Glutamatergic neuron (in vitro differentiated cells): Measurements from ENCODE around the gene LAMA3. TPM values are rescaled to one million over a fixed set of nuclear protein-coding genes. Genes with fewer than 3 reads are reported as not detected.

Experiments used
- DNase-seq: peaks from one replicate; pipeline ENCODE4 v3.0.0; 2022
- H3K27ac Mint-ChIP-seq: one replicate; pipeline ENCODE4 v1.8.0; 2020; ENCODE audit warnings: mild to moderate bottlenecking, mixed read lengths, inconsistent platforms; ENCODE audit not compliant: unreplicated experiment
- H3K27me3 Mint-ChIP-seq: one replicate; pipeline ENCODE4 v1.8.0; 2020; ENCODE audit warnings: mild to moderate bottlenecking, moderate library complexity, mixed read lengths, inconsistent platforms; ENCODE audit not compliant: unreplicated experiment
- H3K36me3 Mint-ChIP-seq: one replicate; pipeline ENCODE4 v1.8.0; 2020; ENCODE audit warnings: mild to moderate bottlenecking, mixed read lengths, inconsistent platforms; ENCODE audit not compliant: unreplicated experiment
- H3K4me1 Mint-ChIP-seq: one replicate; pipeline ENCODE4 v1.8.0; 2020; ENCODE audit warnings: mild to moderate bottlenecking, low read depth, mixed read lengths, inconsistent platforms; ENCODE audit not compliant: unreplicated experiment
- H3K4me3 Mint-ChIP-seq: one replicate; pipeline ENCODE4 v1.8.0; 2020; ENCODE audit warnings: mild to moderate bottlenecking, mixed read lengths, inconsistent platforms; ENCODE audit not compliant: unreplicated experiment
- H3K9me3 Mint-ChIP-seq: one replicate; pipeline ENCODE4 v1.8.0; 2020; ENCODE audit warnings: mild to moderate bottlenecking, moderate library complexity, mixed read lengths, inconsistent platforms; ENCODE audit not compliant: unreplicated experiment
- total RNA-seq: library from RNA; stranded (reverse); fragmentation: NEBNext Ultra II Directional; extraction: Animal tissue kit (Norgen Biotek cat#: 25700); gene quantifications from one replicate; pipeline ENCODE4 v1.2.1, GENCODE V29; 2021; ENCODE audit not compliant: unreplicated experiment
- TF ChIP-seq, protein P1 (sequence below): fragments of 200-600 bp; sonication (generic); IDR thresholded peaks from one replicate; pipeline ENCODE4 v1.5.0; 2021; ENCODE audit not compliant: partially characterized antibody, unreplicated experiment

LAMA3 gene
- total RNA-seq, 1 donor from 2014 or later: 2.1 TPM

DNA sequence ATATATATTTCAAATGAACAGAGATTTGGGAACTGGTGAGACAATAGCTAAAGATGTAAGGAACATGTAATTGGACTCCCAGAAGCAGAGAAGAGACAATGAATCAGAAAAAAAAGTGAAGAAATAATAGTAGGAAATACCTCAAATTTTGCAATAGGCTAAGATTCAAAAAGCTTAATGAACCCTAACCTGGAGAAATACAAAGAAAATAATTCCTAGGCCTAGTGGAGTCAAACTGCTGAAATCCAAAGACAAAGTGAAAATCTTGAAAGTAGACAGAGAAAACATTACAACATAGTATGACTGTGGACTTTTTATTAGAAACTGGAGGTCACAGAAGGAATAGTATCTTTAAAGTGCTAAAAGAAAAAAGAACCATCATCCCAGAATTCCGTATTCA, 76.7 kb downstream of the LAMA3 start:
- H3K36me3 Mint-ChIP-seq: no peaks in the 10 kb centered on the region
- no peak overlapping the region for H3K27ac Mint-ChIP-seq
- H3K9me3 Mint-ChIP-seq: peaks cover 3% of the 10 kb centered on the region
- peaks cover 2% of the 10 kb centered on the region for H3K27me3 Mint-ChIP-seq
- TF ChIP-seq, protein P1, sequence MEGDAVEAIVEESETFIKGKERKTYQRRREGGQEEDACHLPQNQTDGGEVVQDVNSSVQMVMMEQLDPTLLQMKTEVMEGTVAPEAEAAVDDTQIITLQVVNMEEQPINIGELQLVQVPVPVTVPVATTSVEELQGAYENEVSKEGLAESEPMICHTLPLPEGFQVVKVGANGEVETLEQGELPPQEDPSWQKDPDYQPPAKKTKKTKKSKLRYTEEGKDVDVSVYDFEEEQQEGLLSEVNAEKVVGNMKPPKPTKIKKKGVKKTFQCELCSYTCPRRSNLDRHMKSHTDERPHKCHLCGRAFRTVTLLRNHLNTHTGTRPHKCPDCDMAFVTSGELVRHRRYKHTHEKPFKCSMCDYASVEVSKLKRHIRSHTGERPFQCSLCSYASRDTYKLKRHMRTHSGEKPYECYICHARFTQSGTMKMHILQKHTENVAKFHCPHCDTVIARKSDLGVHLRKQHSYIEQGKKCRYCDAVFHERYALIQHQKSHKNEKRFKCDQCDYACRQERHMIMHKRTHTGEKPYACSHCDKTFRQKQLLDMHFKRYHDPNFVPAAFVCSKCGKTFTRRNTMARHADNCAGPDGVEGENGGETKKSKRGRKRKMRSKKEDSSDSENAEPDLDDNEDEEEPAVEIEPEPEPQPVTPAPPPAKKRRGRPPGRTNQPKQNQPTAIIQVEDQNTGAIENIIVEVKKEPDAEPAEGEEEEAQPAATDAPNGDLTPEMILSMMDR: no peak
- no peaks in the 10 kb centered on the region for H3K4me1 Mint-ChIP-seq
- no peak for DNase-seq
- no peak overlapping the region for H3K4me3 Mint-ChIP-seq

DNA sequence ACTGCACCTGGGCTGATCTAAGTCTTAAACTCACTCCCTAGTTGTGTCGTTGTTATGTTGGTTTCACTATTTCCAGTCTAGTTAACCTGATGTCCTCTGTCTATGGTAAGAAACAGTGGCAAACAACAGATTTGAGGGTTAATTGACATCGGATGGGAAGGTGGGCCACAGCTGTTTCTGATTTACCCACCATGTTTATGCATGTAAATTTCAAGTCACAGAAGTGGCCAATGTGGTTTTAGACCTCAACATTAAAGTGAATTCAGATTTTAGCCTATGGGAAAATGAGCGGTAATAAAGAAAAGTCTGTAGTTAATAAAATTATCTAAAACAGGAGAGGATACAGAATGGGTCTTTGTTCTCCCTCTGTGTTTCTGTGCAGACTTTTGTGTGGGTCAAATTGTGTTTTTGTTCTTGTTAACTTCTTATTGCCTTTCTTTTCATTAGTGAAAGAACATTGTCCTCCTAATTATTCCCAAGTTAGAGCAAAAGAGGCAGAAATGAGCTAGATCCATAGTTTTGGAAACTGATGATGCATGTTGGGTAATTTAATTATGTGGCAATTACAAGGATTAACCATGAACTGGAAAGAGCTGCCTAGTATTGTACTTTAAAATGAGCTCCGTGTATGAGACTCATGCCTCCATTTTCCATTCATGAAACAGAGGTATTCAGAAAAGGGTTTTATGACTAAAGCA, 83.2 kb downstream of the LAMA3 start:
- Mint-ChIP-seq H3K36me3 (no peaks in the 10 kb centered on the region), H3K4me3 (no peak overlapping the region), H3K27me3 (peaks cover 3% of the 10 kb centered on the region), H3K4me1 (no peaks in the 10 kb centered on the region), H3K27ac (no peak overlapping the region), H3K9me3 (peaks cover 3% of the 10 kb centered on the region)
- TF ChIP-seq, protein P1: no peak
- no peak for DNase-seq

DNA sequence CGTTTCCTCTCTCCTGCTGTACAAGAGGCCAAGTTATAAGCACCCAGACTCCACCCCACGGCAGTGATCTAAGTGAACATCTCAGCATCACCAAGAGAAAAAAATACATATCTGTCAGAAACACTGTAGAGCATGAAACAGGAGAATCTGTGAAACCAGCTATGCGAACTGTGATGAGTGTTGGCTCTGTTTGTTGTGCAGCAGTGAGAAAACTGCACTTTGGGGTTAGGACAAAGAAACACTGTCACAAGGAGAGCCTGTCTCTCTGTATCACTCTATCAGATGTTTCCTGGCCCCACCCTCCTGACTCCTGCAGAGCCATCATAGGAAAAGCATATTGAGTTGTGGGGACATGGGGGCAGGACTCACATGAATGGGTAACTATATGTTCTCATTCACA, 87.1 kb downstream of the LAMA3 start:
- Mint-ChIP-seq H3K27ac (no peak overlapping the region), H3K4me1 (no peaks in the 10 kb centered on the region), H3K9me3 (no peaks in the 10 kb centered on the region), H3K27me3 (peaks cover 1% of the 10 kb centered on the region), H3K36me3 (no peaks in the 10 kb centered on the region), H3K4me3 (no peak overlapping the region)
- TF ChIP-seq, protein P1: no peak
- DNase-seq: no peak

DNA sequence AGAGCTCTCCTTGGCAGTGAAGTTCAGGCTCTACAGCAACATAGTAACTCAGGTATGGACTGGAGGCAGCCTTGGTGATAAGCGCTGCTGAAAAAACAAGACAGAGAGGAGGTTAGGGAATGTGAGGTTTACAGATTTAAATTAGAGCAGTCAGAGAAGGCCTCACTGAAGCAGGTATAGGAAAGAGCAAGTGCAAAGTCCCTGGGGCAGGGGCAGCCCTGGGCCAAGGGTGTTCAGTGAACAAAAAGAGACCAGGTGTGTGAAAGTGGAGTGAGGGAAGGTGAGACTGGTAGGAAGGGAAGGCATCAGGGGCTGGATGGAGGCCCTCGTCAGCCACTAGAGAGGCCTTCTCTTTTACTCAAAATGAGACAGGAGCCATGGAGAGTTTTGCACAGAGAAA, 89.6 kb downstream of the LAMA3 start:
- no peaks in the 10 kb centered on the region for H3K4me1 Mint-ChIP-seq

More for the DNA sequence above, 89.6 kb downstream of the LAMA3 start:
- DNase-seq: no peak
- Mint-ChIP-seq H3K27me3 (peaks cover 1% of the 10 kb centered on the region), H3K27ac (no peak overlapping the region), H3K9me3 (no peaks in the 10 kb centered on the region), H3K4me3 (no peak overlapping the region), H3K36me3 (no peaks in the 10 kb centered on the region)
- TF ChIP-seq, protein P1: no peak
